GM19438 (cell line): ENCODE results near the gene SLC22A2.
A peak's percentile ranks its signal among the peaks of the same experiment; 100 is the strongest.

ENCODE experiments used
- ATAC-seq: cut with Tn5 transposase; IDR thresholded peaks from one replicate; pipeline ENCODE4 v1.9.1; 2021; ENCODE audit warnings: low read depth; ENCODE audit not compliant: unreplicated experiment

The SLC22A2 gene

GRCh38 chr6:160218810-160219209 is 39.8 kb downstream of the SLC22A2 start:
- no peak for ATAC-seq

GRCh38 chr6:160217863-160218262 is 40.8 kb downstream of the SLC22A2 start:
- no peak for ATAC-seq

GRCh38 chr6:160217073-160217472 is 41.5 kb downstream of the SLC22A2 start:
- no peak for ATAC-seq

- ATAC-seq: no peak
Observed at GRCh38 chr6:160215232-160215631, 43.4 kb downstream of the SLC22A2 start.

GRCh38 chr6:160207618-160208017 is 51.0 kb downstream of the SLC22A2 start:
- no peak for ATAC-seq

- ATAC-seq: no peak
Observed at GRCh38 chr6:160204710-160205109, 53.9 kb downstream of the SLC22A2 start.

- ATAC-seq: no peak
Observed at GRCh38 chr6:160203953-160204352, 54.7 kb downstream of the SLC22A2 start.

GRCh38 chr6:160203522-160203921 is 55.1 kb downstream of the SLC22A2 start:
- ATAC-seq: no peak

GRCh38 chr6:160203076-160203475 is 55.5 kb downstream of the SLC22A2 start:
- no peak for ATAC-seq

GRCh38 chr6:160202411-160202810 is 56.2 kb downstream of the SLC22A2 start:
- ATAC-seq: no peak

GRCh38 chr6:160201061-160201460 is 57.6 kb downstream of the SLC22A2 start:
- no peak for ATAC-seq

GRCh38 chr6:160198606-160199211 is 59.9 kb downstream of the SLC22A2 start:
- ATAC-seq: peak; percentile 95

- ATAC-seq: no peak
Observed at GRCh38 chr6:160197662-160198061, 61.0 kb downstream of the SLC22A2 start.

GRCh38 chr6:160194808-160195207 is 63.8 kb downstream of the SLC22A2 start:
- no peak for ATAC-seq

- ATAC-seq: no peak
Observed at GRCh38 chr6:160192840-160193239, 65.8 kb downstream of the SLC22A2 start.

GRCh38 chr6:160190973-160191372 is 67.6 kb downstream of the SLC22A2 start:
- no peak for ATAC-seq

- ATAC-seq: no peak
Observed at GRCh38 chr6:160190081-160190480, 68.5 kb downstream of the SLC22A2 start.

- ATAC-seq: no peak
Observed at GRCh38 chr6:160188773-160189172, 69.8 kb downstream of the SLC22A2 start.

GRCh38 chr6:160180706-160181105 is 77.9 kb downstream of the SLC22A2 start:
- ATAC-seq: no peak

- ATAC-seq: no peak
Observed at GRCh38 chr6:160178271-160178670, 80.3 kb downstream of the SLC22A2 start.

GRCh38 chr6:160177220-160177619 is 81.4 kb downstream of the SLC22A2 start:
- ATAC-seq: no peak

- no peak for ATAC-seq
Observed at GRCh38 chr6:160174681-160175080, 83.9 kb downstream of the SLC22A2 start.
